Testis (tissue), 2 donors: ENCODE measurements around the gene CDCP1.

Experiments
- POLR2A ChIP-seq: fragments of 450-650 bp; IDR thresholded peaks from one replicate; pipeline ENCODE4 v1.6.1; 2017; ENCODE audit warnings: antibody characterized with exemption, mild to moderate bottlenecking, moderate library complexity
- TF ChIP-seq, protein P1 (sequence below), 3 experiments: fragments of 450-650 bp in 2 of 3; fragments of 200-600 bp in 1 of 3; sonication (generic) in 1 of 3; IDR thresholded peaks; one replicate each; pipeline ENCODE4 v1.5.1; 2016 to 2019; ENCODE audit warnings: antibody characterized with exemption in 3 of 3, mild to moderate bottlenecking in 2 of 3, moderate library complexity in 1 of 3

DNA sequence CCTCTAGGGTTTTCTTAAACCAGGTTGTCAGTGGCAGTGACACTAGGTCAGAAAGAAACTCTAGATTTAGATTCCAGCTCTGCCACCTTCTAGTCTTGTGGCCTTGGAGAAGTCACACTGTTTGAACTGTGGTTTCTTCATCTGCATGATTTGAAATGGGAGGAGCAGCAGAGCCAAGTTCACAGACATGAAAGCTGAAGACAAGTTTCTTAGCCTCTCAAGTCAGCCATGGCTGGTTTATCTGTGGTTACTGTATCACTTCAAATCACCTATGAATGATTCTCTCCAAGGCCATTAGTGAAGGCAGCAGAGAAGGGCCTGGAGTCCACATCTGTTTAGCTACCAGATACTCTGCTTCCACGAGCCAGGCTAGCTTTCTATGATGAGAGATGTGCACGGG lies 104.5 kb downstream of the CDCP1 start:
- TF ChIP-seq POLR2A, result no peak
- TF ChIP-seq, protein P1, sequence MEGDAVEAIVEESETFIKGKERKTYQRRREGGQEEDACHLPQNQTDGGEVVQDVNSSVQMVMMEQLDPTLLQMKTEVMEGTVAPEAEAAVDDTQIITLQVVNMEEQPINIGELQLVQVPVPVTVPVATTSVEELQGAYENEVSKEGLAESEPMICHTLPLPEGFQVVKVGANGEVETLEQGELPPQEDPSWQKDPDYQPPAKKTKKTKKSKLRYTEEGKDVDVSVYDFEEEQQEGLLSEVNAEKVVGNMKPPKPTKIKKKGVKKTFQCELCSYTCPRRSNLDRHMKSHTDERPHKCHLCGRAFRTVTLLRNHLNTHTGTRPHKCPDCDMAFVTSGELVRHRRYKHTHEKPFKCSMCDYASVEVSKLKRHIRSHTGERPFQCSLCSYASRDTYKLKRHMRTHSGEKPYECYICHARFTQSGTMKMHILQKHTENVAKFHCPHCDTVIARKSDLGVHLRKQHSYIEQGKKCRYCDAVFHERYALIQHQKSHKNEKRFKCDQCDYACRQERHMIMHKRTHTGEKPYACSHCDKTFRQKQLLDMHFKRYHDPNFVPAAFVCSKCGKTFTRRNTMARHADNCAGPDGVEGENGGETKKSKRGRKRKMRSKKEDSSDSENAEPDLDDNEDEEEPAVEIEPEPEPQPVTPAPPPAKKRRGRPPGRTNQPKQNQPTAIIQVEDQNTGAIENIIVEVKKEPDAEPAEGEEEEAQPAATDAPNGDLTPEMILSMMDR (IDR thresholded peaks at IDR 0.05), result no peak
